ENCODE measurements around the gene RGS3.
"Not testable (repeated sequence)": the region's sequence is repeated elsewhere in the genome, so short reads cannot be mapped to it uniquely, and the experiment has no call there.

RGS3 gene

DNA sequence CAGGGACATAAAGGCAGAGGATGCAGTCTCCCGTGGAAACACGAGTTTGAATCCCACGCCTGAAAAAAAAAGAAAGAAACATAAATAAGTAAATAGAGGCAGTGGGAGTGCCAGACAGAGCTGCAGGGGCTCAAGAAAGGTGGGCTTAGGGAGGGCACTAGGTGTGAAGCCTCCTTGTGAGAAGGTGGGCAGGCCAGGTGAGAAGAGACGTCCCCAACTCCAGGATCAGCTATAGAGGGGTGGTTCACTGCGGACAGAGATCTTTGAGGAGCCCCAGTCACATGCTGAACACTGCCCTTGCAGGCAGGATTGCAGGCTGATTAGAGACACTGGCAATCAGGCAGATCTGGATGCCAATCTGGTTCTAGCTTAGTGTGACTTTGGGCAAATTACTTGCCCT lies 172.1 kb downstream of the RGS3 start:
- no peak for DNase-seq (ENCODE audit: low read depth)

DNA sequence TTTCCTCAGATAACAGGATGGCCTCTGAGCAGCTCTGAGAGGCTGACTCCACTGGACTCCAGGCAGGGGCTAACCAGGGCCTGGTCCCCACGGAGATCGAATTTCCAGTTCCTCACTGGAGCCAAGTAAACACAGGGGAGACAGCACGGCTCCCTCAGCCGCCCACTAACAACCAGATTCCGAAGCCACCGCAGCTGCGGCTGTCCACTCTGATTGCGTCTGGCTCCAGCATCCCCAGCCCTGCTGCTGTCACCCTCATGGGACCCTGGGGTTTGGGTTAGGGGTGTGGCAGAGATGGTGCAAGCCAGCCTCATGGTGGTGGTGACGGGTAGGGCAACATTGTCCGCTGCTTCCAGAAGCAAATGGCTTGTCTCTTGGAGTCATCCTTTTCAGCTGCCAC lies 172.6 kb downstream of the RGS3 start:
- DNase-seq (ENCODE audit: low read depth): no peak

DNA sequence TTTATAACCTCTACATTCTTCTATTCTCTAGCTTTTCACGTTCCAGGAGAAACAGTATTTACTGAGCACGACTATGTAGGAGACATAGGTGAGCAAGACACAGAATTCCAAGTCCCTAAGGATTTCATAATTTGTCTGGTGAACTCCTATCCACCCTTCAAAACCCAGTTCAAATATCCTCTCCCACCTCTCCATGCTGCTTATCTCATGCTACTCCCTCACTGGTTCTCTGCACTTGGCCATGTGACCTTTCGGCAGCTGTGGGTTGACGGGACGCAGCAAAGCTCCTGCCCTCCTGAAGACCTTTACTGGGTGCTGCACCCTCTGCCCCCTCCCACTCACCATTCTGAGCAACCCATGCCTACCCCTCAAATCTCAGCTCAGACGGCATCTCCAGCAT lies 173.2 kb downstream of the RGS3 start:
- no peak for DNase-seq (ENCODE audit: low read depth)

DNA sequence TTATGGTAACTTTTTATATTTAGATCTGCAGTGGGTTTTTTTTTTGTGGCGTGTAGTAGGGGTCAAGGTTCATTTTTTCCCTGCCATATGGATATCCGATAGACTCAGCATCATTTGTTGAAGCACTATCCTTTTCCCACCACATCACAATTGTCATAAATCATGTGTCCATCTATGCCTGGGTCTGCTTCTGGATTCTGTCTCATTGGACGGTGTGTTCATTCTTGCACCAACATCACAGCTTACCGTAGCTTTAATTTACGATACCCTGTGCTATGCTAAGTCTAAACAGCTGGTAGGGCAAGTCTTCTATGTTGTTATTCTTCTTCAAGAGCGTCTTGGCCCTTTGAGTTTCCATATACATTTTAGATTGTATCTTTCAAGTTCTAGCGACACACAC lies 175.0 kb downstream of the RGS3 start:
- no peak for DNase-seq (ENCODE audit: low read depth)

DNA sequence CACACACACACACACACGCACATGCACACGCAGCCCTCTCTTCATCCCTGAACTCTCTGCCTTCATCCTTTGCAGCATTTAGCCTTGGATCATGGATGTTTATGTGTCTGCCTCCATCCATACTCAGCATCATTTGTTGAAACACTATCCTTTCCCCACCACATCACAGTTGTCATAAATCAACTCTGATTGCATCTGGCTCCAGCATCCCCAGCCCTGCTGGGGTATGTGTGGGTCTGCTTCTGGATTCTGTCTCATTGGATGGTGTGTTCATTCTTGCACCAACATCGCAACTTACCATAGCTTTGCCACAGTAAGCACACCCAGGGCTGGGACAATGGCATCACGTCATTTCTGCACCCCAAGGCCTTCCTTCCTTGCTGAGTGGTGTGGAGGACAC lies 175.4 kb downstream of the RGS3 start:
- no peak for DNase-seq (ENCODE audit: low read depth)

DNA sequence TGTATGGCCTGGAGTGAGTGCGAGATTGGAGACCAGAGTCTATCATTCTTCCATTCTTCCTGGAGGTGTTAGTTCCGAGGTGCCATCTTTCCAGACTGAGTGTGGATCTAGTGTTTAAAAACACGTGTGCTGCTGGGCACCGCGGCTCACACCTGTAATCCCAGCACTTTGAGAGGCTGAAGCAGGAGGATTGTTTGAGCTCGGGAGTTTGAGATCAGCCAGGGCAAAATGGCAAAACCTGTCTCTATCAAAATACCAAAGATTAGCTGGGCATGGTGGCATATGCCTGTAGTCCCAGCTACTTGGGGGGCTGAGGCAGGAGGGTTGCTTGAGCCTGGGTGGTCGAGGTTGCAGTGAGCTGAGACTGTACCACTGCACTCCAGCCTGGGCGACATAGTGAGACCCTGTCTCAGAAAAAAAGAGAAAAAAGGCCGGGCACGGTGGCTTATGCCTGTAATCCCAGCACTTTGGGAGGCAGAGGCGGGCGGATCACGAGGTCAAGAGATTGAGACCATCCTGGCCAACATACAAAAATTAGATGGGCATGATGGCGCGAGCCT lies 176.0 kb downstream of the RGS3 start:
- DNase-seq (ENCODE audit: low read depth): not testable (repeated sequence)

DNA sequence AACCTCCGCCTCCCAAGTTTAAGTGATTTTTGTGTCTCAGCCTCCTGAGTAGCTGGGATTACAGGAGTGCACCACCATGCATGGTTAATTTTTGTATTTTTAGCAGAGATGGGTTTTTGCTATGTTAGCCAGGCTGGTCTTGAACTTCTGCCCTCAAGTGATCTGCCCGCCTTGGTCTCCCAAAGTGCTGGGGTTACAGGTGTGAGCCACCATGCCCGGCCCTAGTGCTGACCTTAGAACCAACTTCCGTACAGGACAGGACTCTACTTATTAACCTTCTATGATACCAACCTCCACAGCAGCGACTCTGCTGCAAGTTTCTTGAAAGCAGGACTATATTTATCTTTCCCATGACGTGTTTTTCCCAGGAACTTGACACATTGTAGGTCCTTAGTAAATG lies 176.9 kb downstream of the RGS3 start:
- DNase-seq (ENCODE audit: low read depth): no peak

DNA sequence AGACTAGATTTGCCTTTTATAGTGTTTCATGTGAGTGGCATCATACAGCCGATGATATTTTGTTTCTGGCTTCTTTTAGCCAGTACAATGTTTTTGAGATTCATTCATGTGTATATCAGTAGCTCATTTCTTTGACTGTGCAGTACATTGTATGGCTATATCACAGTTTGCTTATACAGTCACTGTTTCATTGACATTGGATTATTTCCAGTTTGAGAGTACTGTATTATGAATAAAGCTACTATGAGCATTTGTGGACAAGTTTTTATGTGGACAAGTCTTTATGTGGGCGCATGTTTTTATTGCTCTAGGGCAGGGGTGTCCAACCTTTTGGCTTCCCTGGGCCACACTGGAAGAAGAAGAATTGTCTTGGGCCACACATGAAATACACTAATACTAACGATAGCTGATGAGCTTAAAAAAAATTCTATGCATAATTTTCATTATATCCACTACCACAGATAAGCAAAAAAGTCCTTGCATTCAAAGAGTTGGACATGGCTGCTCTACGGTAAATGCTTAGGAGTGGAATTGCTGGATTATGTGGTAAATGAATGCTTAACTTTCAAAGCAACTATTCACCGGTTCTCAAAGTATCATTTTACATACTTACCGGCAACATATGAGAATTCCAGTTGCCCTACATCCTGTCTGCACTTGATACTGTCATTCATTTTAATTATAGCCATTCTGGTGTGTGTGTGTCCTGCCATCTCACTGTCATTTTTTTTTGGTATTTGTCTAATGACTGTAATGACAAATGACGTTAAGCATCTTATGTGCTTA lies 177.8 kb downstream of the RGS3 start:
- no peak for DNase-seq (ENCODE audit: low read depth)

DNA sequence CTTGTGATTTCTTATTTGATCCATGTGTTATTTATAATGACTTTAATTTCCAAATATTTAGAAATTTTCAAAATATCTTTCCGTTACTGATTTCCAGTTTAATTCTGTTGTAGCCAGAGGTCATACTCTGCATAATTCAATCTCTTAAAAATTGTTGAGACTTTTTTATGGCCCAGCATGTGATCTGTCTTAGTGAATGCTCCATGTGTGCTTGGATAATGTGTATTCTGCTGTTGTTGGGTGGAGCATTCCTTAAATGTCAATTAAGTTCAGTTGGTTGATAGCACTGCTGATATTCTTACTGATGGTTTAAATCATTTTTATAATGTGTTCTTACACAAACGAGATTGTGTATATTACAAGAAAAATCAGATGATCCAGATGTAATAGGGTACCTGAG lies 180.8 kb downstream of the RGS3 start:
- no peak for DNase-seq (ENCODE audit: low read depth)

DNA sequence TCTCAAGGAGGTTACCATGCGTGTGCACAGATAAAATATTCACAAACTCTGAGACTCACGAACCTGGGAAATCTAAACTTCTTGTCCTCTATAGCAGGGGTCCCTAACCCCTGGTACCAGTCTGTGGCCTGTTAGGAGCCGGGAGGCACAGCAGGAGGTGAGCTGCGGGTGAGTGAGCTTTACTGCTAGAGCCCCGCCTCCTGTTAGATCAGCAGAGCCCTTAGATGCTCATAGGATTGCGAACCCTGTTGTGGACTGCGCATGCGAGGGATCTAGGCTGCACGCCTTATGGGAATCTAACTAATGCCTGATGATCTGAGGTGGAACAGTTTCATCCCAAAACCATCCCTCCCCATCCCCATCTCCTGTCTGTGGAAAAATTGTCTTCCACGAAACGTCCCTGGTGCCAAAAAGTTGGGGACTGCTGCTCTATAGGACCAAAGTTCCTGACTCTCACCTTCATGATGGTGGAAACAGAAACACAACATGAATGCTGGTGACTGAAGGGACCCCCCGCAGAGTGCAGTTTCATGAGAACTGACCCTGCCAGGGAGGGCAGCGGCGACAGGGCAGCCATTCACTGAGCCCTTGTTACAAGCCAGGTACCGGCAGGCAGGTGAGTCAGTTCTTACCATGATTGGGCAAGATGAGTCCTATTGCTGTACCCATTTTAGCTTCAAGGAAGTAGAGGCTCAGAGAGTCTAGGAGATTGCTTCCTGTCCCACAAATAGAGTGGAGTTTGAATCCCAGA lies 181.9 kb downstream of the RGS3 start:
- DNase-seq (ENCODE audit: low read depth): no peak

DNA sequence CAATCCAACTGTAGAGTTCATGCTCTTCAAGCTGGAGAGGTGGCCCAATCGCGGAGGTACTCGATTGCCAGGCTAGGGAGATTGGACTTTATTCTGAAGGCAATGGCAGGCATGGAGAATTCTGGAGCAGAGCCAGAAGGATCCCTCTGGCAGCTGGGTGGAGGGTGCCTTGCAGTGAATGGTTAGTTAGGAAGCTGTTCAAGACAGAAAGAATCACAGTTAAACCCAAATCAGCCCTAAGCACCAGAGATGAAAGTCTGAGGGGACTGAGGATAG lies 182.4 kb downstream of the RGS3 start:
- no peak for DNase-seq (ENCODE audit: low read depth)

DNA sequence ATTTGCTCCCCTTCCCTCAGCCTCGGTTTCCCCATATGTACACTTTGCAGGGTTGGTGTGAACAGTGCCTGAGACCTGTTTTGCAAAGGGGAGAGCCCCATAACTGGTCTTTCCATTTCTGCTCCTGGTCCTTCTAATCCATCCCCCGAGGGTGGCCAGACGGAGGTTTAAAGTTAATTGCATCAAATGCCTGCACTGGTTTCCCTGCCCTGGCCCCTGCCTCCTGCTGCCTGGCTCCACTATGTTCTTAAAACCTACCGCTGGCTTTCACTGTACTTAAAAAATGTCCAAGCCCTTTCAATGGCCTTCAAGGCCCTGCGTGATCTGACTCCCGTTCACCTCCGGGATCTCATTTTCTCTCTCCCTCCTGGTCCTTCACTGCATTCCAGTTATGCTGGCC lies 183.0 kb downstream of the RGS3 start:
- no peak for DNase-seq (ENCODE audit: low read depth)
